H9 (cell line): ENCODE measurements around the gene SLC9A9. TPM values are rescaled to one million over a fixed set of nuclear protein-coding genes. Genes with fewer than 3 reads are reported as not detected.

Experiments
- DNase-seq: peaks from one replicate; pipeline ENCODE4 v3.0.0-alpha.2; 2017
- H2AFZ ChIP-seq: one replicate; pipeline ENCODE4 v1.6.1; 2013; ENCODE audit warnings: mild to moderate bottlenecking, low read length, control low read depth, moderate library complexity
- H2AK5ac ChIP-seq: 2 replicates; pipeline ENCODE4 v1.6.1; 2013; ENCODE audit warnings: low read length, control low read depth, mixed read lengths; ENCODE audit not compliant: insufficient read length
- H2BK120ac ChIP-seq: one replicate; pipeline ENCODE4 v1.6.1; 2013; ENCODE audit warnings: low read depth, mild to moderate bottlenecking, low read length, control low read depth, inconsistent platforms; ENCODE audit not compliant: poor library complexity, severe bottlenecking
- H2BK12ac ChIP-seq: 2 replicates; pipeline ENCODE4 v1.6.1; 2013; ENCODE audit warnings: low read length, control low read depth, mixed read lengths, low read depth; ENCODE audit not compliant: insufficient read length
- H2BK15ac ChIP-seq: 2 replicates; pipeline ENCODE4 v1.6.1; 2013; ENCODE audit warnings: low read depth, low read length, control low read depth
- H2BK20ac ChIP-seq: one replicate; pipeline ENCODE4 v1.6.1; 2013; ENCODE audit warnings: low read depth, mild to moderate bottlenecking, low read length, control low read depth, inconsistent platforms; ENCODE audit not compliant: poor library complexity, severe bottlenecking
- H2BK5ac ChIP-seq: 2 replicates; pipeline ENCODE4 v1.6.1; 2013; ENCODE audit warnings: low read length, control low read depth, mixed read lengths; ENCODE audit not compliant: insufficient read length
- H3K14ac ChIP-seq: 2 replicates; pipeline ENCODE4 v1.6.1; 2013; ENCODE audit warnings: low read length, control low read depth; ENCODE audit not compliant: insufficient read depth
- H3K18ac ChIP-seq: 2 replicates; pipeline ENCODE4 v1.6.1; 2013; ENCODE audit warnings: low read depth, mild to moderate bottlenecking, mixed read lengths, low read length, control low read depth; ENCODE audit not compliant: insufficient read length
- H3K23ac ChIP-seq: 2 replicates; pipeline ENCODE4 v1.6.1; 2013; ENCODE audit warnings: low read length, control low read depth, mixed read lengths, low read depth; ENCODE audit not compliant: insufficient read length
- H3K23me2 ChIP-seq: 2 replicates; pipeline ENCODE4 v1.6.1; 2013; ENCODE audit warnings: low read depth, mild to moderate bottlenecking, mixed read lengths, low read length, control low read depth; ENCODE audit not compliant: insufficient read length, poor library complexity, severe bottlenecking
- H3K27ac ChIP-seq: 2 replicates; pipeline ENCODE4 v1.5.1; 2013; ENCODE audit warnings: low read length, control low read depth, mixed read lengths, low read depth; ENCODE audit not compliant: insufficient read length
- H3K27me3 ChIP-seq: 2 replicates; pipeline ENCODE4 v1.6.1; 2013; ENCODE audit warnings: low read length, control low read depth, inconsistent platforms; ENCODE audit not compliant: insufficient read depth
- H3K4ac ChIP-seq: 2 replicates; pipeline ENCODE4 v1.6.1; 2013; ENCODE audit warnings: low read depth, mild to moderate bottlenecking, control low read depth, inconsistent platforms, low read length, moderate library complexity
- H3K4me1 ChIP-seq: 2 replicates; pipeline ENCODE4 v1.6.1; 2013; ENCODE audit warnings: low read length, control low read depth, inconsistent platforms; ENCODE audit not compliant: insufficient read depth
- H3K4me2 ChIP-seq: 2 replicates; pipeline ENCODE4 v1.6.1; 2013; ENCODE audit warnings: low read length, control low read depth, mixed read lengths; ENCODE audit not compliant: insufficient read length, insufficient read depth
- H3K56ac ChIP-seq: 2 replicates; pipeline ENCODE4 v1.6.1; 2013; ENCODE audit warnings: low read depth, mild to moderate bottlenecking, mixed read lengths, low read length, control low read depth; ENCODE audit not compliant: insufficient read length
- H3K79me1 ChIP-seq: 2 replicates; pipeline ENCODE4 v1.6.1; 2013; ENCODE audit warnings: low read depth, mild to moderate bottlenecking, moderate library complexity, low read length, control low read depth, inconsistent platforms; ENCODE audit not compliant: insufficient read depth, poor library complexity, severe bottlenecking
- H3K79me2 ChIP-seq: 2 replicates; pipeline ENCODE4 v1.6.1; 2013; ENCODE audit warnings: low read length, control low read depth, inconsistent platforms; ENCODE audit not compliant: insufficient read depth
- H3K9ac ChIP-seq: 2 replicates; pipeline ENCODE4 v1.6.1; 2013; ENCODE audit warnings: low read length, control low read depth, mixed read lengths; ENCODE audit not compliant: insufficient read length; ENCODE audit errors: extremely low read depth
- H3K9me3 ChIP-seq: one replicate; pipeline ENCODE4 v1.6.1; 2013; ENCODE audit warnings: low read depth, low read length, inconsistent platforms; ENCODE audit not compliant: control insufficient read depth
- H3T11ph ChIP-seq: one replicate; pipeline ENCODE4 v1.6.1; 2013; ENCODE audit warnings: mild to moderate bottlenecking, low read length, control low read depth, inconsistent platforms
- H4K20me1 ChIP-seq: one replicate; pipeline ENCODE4 v1.6.1; 2013; ENCODE audit not compliant: control insufficient read depth, insufficient read length, insufficient read depth
- H4K5ac ChIP-seq: 2 replicates; pipeline ENCODE4 v1.6.1; 2013; ENCODE audit warnings: low read depth, mild to moderate bottlenecking, mixed read lengths, low read length, control low read depth; ENCODE audit not compliant: insufficient read length
- H4K8ac ChIP-seq: replicated peaks from 2 replicates; pipeline ENCODE4 v1.6.1; 2013; ENCODE audit warnings: low read length, control low read depth, mixed read lengths, low read depth; ENCODE audit not compliant: insufficient read length
- H4K91ac ChIP-seq: 2 replicates; pipeline ENCODE4 v1.6.1; 2013; ENCODE audit warnings: low read depth, mild to moderate bottlenecking, moderate library complexity, mixed read lengths, low read length, control low read depth; ENCODE audit not compliant: insufficient read length
- H3K27ac Mint-ChIP-seq, 3 experiments: 2 replicates in 2 of 3; 3 replicates in 1 of 3; pipeline ENCODE4 v1.8.0; 2020 to 2021; ENCODE audit warnings: mixed read lengths in 3 of 3, mild to moderate bottlenecking in 1 of 3, moderate library complexity in 1 of 3
- H3K27me3 Mint-ChIP-seq: 2 replicates; pipeline ENCODE4 v1.8.0; 2021; ENCODE audit warnings: low read depth, mild to moderate bottlenecking, moderate library complexity, mixed read lengths
- H3K36me3 Mint-ChIP-seq, 3 experiments: 2 replicates in 2 of 3; 3 replicates in 1 of 3; pipeline ENCODE4 v1.8.0; 2020 to 2021; ENCODE audit warnings: low read depth in 3 of 3, mixed read lengths in 3 of 3; ENCODE audit not compliant: insufficient read depth in 1 of 3
- H3K4me1 Mint-ChIP-seq, 2 experiments: 2 replicates each; pipeline ENCODE4 v1.8.0; 2020; ENCODE audit warnings: mixed read lengths in 2 of 2
- H3K4me3 Mint-ChIP-seq, 2 experiments: 2 replicates in 1 of 2; 3 replicates in 1 of 2; pipeline ENCODE4 v1.8.0; 2020 to 2021; ENCODE audit warnings: mild to moderate bottlenecking in 2 of 2, mixed read lengths in 2 of 2, moderate library complexity in 1 of 2
- H3K9me3 Mint-ChIP-seq, 2 experiments: 2 replicates in 1 of 2; 3 replicates in 1 of 2; pipeline ENCODE4 v1.8.0; 2020; ENCODE audit warnings: mild to moderate bottlenecking in 2 of 2, mixed read lengths in 2 of 2, moderate library complexity in 1 of 2
- CTCF ChIP-seq: fragments of 200-600 bp; sonication (generic); conservative IDR thresholded peaks from 3 replicates; pipeline ENCODE4 v1.8.0; 2021; ENCODE audit warnings: antibody characterized with exemption, mild to moderate bottlenecking
- WGBS: extraction: QIAGEN DNeasy Blood & Tissue Kit; methylation state at CpG from one replicate; pipeline ENCODE4 v1.1.7; 2013; ENCODE audit warnings: missing lambda C conversion rate, low lambda C conversion rate, mixed read lengths; ENCODE audit not compliant: insufficient read length; ENCODE audit errors: extremely low coverage; 5-methylcytosine and 5-hydroxymethylcytosine counted together
- total RNA-seq: library from RNA; stranded (reverse); gene quantifications from 2 replicates; pipeline ENCODE4 v1.2.1, GENCODE V29; 2021

Gene SLC9A9
- total RNA-seq, 1 experiment from 2014 or later = 0.35 TPM

DNA sequence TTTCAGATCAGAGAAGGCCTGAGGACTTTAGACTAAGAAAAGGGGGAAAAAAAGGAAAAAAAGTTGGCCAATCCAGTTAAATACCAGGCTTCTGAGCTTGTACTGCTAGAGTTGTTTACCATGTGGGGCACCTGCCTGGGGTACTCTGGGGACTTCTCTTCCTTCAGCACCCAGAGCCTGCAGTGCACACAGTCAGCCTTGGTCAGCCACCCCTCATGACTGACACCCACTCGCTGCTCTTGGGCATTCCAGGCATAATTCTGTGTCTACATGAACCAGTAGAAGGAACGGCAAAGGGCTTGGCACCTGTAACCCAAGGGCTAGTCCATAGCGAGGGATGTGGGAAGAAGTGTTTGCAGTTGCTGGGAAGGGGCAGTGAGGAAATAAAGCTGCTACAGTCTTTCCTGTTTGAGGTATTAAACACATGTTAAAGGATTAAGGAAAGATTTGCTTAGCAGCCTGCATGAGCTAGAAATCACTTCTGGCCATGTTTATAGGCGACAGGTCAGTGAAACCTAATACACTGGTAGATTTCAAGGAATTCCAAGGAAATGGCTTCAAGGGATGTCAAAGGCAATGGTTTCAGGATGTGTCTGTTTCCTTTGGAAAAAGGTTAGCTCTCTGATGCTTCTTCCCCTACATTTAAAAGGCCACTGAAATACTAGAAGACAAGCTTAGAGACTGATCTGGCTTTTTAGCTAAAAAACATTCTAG, 496.2 kb downstream of the SLC9A9 start:
- Histone ChIP-seq H3K18ac (no peak overlapping the region), H3K14ac (no peak overlapping the region), H3K79me2 (no peaks in the 10 kb centered on the region), H3K79me1 (no peaks in the 10 kb centered on the region), H3K23me2 (no peaks in the 10 kb centered on the region), H2BK15ac (no peak overlapping the region), H3K4me2 (no peak overlapping the region), H4K91ac (no peak overlapping the region), H2BK20ac (no peak overlapping the region), H3K4ac (no peak overlapping the region), H3K23ac (no peak overlapping the region), H3K56ac (no peak overlapping the region), H3T11ph (no peak overlapping the region), H3K27ac (no peak overlapping the region), H2AFZ (no peak overlapping the region), H4K20me1 (no peaks in the 10 kb centered on the region), H2BK5ac (no peak overlapping the region), H3K9me3 (no peaks in the 10 kb centered on the region), H3K27me3 (no peaks in the 10 kb centered on the region), H3K9ac (no peak overlapping the region), H3K4me1 (peaks cover 5% of the 10 kb centered on the region; the same call in 1 of the 2 replicates), H2BK120ac (no peak overlapping the region), H4K5ac (no peak overlapping the region), H2BK12ac (no peak overlapping the region), H2AK5ac (no peak overlapping the region), H4K8ac (no peak overlapping the region)
- Mint-ChIP-seq H3K27ac (0 out of 7 replicates have a peak overlapping the region, but pooled peaks of 1 of the 3 experiments have one; percentile 20), H3K27me3 (no peaks in the 10 kb centered on the region), H3K36me3 (no peaks in the 10 kb centered on the region), H3K9me3 (no peaks in the 10 kb centered on the region), H3K4me3 (no peak overlapping the region), H3K4me1 (peaks cover 16 to 18% of the 10 kb centered on the region in 2 experiments)
- no peak for DNase-seq
- no CpG with 5 or more reads among the region's 4 CpGs for WGBS
- TF ChIP-seq CTCF = no peak
